Measurements from ENCODE around the gene FSTL4.

The FSTL4 gene

GRCh38 chr5:133423618-133424282 lies 188.6 kb downstream of the FSTL4 start:
- DNase-seq, result peak; percentile 18

- no peak for DNase-seq
Observed at GRCh38 chr5:133423011-133423617, 189.2 kb downstream of the FSTL4 start.

GRCh38 chr5:133421806-133422205 lies 190.5 kb downstream of the FSTL4 start:
- DNase-seq, result no peak

DNA sequence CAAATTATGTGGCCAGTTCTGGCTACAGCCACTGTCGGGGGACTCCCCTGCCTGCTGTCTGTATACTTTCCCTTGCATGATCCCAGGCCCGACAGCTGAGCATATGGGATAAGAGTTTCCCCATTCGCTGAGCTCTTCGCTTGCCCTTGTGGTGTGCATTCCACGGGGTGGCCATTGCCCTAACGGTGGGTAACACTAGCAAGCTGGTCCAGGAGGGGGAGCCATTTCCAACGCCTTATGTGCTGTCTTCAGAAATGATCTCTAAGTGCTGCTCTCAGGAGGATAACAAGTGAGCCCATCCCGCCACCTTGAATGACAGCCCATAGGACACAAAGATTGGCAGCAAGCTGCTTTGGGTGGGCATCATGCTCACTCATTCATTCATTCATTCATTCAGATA lies 190.9 kb downstream of the FSTL4 start:
- no peak for DNase-seq

GRCh38 chr5:133420440-133421301 lies 191.7 kb downstream of the FSTL4 start:
- DNase-seq, result no peak

DNA sequence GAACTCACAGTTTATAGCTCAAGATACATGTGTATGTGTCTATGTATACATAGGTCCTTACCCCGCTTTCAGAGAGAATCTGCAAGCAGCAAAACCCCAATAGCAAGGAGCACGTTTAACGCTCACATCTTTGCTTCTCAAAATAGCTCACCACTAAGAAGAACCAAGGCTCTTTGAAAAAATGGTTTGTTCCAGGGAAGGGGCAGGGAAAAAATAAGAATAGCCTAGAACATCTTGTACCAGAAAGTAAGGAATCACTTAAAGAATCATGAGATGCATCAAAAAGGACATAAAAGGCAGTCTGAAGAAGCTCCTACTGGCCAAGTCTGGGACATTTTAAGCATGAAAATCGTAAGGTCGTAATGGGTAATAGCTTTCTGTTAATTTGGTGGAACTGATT lies 196.4 kb downstream of the FSTL4 start:
- DNase-seq, result no peak

DNA sequence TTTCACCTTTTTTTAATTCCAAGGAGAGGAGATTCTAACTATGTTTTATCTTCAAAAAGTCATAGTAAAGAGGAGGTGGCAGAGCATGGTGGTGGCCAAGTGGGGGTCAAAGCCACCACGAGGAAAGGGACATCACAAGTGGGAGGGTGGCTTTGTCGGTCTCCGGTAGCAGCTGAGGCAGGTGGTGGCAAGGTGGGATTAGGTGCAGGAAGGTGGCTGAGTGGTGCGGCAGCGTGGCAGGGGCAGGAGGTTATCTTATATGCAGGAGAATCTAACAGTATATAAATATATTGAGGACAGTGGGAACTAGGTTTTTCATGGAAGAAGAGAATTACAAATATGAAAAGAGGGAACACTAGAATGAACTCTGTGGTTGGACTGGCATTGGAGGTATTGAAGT lies 196.8 kb downstream of the FSTL4 start:
- DNase-seq, result no peak

DNA sequence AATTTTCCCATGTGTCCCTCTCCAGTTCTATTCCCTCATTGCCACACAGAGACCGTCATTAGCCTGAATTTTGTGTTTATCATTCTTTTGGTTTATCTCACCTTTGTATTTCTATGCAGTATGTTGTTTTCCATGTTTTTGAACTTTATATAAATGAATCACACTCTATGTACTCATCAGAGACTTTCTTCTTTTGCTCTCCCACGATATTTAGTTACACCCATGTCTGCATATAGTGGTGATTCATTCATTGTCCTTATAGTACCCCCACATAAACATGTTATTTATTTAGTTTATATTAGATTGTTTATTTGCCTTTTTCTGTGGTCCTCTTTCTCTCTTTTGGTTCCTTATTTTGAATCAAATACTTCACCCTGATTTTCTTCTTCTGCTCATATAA lies 199.7 kb downstream of the FSTL4 start:
- DNase-seq, result no peak

- DNase-seq, result no peak
Observed at GRCh38 chr5:133410335-133410828, 202.0 kb downstream of the FSTL4 start.

DNA sequence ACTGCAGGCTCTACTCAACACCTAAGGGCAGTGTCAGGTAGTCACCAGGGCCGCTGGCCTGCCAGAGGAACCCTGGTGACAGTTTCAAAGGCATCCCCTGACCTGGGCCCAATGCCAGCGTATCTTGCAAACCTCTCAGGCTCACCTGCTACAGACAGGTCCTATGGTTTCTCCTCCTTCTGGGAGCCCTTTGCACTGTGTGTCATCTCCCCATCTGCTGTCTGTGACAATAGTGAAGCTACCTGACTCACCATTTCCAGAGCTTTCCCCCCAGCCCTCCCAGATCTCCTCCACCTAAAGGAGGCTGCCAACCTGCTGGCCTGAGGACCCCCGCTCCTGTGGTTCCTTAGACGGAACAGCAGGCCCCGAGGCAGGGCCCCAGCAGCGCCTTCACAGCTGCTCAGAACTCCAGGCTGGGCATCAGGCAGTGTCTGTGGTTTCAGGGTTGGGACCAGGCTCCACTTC lies 203.1 kb downstream of the FSTL4 start:
- DNase-seq, result no peak

DNA sequence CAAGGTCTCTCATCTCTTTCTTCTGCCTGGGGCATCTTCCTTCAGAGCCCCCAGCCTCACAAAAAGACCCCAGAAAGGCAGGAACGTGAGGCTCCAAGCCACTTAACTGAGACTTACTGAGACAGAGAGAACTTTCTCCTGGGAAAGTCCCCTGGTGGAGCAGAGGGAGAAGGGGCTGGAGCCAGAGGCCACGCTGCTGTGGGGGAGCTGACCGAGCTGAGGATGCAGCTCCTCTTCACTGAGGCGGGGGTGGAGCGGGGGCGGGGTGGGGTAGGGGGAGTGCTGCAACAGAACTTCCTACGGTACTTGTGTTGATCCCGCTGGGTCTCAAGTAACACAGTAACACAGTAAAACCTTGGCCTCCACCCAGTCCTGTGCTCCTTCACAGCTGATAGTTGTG lies 204.0 kb downstream of the FSTL4 start:
- no peak for DNase-seq

GRCh38 chr5:133406977-133407632 lies 205.2 kb downstream of the FSTL4 start:
- no peak for DNase-seq

DNA sequence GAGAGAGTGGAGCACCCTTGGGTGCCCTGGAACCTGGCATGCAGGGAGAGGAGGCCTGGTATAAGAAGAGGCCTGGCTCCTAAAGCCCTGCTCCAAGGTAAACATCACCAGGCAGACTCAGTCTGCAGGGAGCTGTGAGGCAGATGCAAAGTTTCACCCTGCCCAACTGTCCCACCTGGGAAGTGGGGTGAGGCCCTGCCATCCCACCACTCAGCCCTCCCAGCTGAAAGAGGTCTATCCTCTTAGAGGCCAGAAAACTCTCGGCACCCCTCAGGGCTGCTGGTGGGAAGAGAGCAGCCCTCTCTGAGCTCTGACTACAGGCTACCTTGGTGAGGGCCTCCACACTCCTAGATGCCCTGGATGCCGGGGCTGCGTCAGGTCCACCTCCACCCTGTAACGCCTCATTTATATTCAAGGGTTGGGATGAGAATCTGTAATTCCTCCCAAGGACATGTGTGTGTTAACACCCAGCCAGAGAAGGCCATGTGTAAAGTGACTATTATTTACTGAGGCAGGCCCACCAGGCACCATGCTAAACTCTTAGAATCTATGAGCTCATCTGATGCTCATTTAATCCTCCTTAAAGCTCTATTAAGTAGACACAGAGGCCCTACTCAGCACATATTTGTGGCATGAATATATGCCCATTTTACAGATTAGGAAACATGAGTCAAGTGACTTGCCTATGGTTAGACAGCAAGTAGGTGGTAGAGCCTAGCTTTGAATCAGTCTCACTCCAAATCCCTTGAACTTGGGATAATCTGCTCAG lies 205.9 kb downstream of the FSTL4 start:
- no peak for DNase-seq

DNA sequence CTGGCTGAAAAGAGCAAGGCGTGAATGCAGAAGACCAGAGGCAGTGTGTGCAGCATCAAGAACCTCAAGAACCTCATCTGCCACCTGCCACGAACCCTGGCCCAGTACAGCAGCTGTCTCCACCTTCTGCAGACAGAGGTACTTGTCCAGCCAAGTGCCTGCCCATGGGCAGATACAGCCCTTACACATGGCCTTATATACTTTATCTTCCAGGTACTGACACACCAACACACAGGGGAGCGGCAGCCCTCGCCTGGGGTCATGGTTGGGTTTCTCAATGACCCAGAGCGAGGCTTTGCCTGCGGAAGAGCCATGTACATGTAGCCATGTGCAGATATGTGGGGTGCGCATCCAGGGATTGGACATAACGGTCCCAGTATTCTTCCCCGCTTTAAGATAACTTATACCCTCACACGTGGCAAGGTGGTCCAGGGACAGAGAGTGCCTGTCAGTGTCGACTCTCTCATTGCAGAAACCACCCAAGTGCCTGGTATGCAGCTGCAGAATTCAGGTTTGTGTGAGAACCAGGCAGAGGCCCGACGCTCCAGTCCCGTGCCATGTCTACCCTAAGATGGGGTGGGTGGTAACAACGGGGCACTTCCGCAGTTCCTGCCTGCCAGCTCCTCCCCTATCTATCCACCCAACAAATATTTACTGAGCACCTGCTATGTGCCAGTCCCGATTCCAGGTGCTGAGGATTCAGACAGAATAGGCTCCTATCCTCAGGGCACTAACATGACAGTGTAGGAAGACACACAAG lies 206.9 kb downstream of the FSTL4 start:
- DNase-seq, result no peak

DNA sequence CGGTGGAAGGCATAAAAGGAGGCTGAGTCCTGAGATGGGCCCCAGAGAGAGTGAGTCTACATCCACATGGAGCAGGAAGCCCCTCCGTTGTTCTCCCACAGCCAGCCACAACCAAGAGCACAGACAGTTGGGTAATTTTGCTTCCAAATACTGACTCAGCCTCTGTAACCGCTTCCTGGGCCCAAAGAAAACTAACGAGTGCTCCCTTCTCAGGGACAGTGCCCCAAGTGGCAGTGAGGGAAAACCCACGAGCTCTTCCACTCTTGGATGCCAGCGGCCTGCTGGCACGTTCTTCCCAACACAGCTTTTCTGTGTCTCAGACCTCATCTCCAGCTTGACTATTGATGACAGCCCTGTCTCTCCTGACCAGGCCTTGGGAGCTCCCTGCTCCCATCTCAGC lies 207.6 kb downstream of the FSTL4 start:
- no peak for DNase-seq

- DNase-seq, result no peak
Observed at GRCh38 chr5:133403741-133404364, 208.5 kb downstream of the FSTL4 start.

DNA sequence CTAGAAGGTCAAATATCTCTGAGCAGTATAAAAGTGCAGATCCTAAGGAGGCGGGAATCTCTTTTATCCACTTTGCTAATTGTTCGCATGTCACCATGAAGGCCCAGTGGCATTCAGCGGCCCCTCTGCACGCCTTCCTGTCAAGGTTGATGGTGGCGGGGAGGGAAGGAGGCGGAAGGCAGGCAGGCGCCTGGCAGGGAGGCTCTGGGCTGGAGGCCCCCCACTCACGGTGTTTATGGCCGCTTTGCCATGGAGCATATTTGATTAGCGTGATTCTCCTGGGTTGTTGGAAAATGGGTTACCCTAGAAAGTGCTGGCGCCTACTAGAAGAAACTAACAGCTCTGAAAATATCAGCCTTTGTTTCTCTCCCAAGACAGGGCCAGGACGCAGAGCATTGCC lies 209.6 kb downstream of the FSTL4 start:
- no peak for DNase-seq

DNA sequence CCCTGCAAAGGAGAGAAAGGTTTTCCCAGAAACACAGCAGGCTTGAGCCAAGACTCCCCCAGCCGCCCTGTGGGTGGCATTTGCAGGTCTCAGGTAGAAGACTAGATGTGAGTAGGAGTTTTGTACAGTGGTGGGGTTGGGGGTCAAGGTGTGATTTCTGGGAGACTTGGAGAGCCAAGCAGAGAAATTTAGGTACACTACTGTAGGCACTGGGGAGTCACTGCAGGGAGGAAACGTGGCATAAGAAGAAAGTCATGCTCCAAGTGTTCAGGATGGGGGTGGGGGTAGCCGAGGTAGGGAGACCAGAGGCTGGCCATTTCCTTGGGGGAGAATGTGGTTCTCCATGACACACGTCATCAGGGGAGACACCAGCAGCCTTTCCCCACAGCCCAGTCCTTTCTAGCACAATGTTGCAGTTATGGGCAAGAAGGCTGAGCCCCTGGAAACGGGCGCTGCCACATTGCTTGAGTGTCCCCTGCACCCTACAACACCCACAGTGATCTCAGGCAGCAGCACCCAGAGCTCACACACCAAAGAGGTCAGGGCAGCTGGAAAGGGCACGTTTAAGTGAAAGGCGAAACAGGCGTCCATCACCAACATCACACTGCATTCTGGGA lies 210.5 kb downstream of the FSTL4 start:
- DNase-seq, result no peak

DNA sequence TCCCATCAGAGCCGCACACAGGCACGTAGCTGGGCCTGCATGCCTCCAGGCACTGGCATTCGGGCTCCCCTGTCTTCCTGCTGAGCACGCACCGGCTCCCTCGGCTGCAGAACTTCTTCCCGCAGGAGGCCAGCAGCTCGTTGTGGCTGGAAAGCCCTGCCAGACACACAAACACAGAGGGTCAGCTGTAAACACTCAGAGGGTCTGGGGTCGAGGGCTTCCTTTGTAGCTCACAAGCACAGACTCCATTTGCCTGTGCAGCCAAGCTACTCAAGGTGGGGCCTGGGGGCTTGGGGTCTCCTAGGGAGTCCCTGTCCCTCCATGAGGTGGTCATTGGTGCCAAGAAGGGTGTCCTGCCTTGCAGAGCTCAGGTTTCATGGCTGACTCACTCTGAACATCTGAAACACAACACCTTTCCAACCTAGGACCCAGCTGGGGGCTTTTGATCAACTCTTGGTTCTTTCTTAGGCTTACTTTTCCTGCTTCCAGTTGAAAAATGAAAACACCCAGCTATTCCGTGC lies 211.4 kb downstream of the FSTL4 start:
- DNase-seq, result no peak

DNA sequence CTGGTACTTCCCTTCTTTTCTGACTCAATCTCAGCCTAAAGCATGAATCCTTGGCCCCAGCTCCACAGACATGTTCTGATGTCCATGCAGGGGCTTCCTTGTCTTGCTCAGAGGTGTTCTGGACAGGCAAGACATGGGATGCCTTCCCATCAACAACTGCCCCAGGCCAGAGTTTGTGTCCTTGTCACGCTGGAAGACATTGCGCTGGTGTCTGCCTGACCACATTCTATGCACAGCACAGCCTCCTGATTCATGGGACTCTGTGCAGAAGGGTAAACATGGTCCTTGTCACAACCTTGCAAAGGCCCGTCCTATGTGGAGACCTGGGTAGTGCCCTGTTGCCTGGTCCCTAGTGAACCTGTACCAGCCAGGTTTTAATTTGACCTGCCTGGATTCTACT lies 212.2 kb downstream of the FSTL4 start:
- DNase-seq, result no peak
